GM18511 (cell line): ENCODE measurements around the gene PRR29.
"Not testable (repeated sequence)": the region's sequence is repeated elsewhere in the genome, so short reads cannot be mapped to it uniquely, and the experiment has no call there.

Experiments
- ATAC-seq: cut with Tn5 transposase; IDR thresholded peaks from one replicate; pipeline ENCODE4 v1.9.1; 2021; ENCODE audit warnings: mild to moderate bottlenecking, moderate library complexity; ENCODE audit not compliant: unreplicated experiment

Gene PRR29

DNA sequence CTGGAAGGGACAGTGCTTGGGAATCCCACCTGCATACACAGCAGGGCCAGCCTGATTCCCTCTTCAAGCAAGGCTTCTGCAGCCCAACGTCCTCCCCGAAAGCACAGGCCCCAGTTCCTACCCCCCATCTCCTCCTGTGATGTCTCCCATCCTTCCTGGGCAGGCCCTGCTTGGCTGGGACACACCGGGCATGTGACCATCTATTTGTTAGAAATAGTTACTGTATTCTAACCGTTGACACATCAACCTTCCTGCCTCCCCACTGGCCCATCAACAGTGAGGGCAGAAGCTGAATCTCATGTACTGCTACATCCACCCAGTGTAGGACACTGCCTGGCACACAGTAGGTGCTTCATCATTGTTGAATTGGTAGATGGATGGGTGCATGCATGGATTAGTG lies 10.7 kb downstream of the PRR29 start:
- no peak for ATAC-seq

DNA sequence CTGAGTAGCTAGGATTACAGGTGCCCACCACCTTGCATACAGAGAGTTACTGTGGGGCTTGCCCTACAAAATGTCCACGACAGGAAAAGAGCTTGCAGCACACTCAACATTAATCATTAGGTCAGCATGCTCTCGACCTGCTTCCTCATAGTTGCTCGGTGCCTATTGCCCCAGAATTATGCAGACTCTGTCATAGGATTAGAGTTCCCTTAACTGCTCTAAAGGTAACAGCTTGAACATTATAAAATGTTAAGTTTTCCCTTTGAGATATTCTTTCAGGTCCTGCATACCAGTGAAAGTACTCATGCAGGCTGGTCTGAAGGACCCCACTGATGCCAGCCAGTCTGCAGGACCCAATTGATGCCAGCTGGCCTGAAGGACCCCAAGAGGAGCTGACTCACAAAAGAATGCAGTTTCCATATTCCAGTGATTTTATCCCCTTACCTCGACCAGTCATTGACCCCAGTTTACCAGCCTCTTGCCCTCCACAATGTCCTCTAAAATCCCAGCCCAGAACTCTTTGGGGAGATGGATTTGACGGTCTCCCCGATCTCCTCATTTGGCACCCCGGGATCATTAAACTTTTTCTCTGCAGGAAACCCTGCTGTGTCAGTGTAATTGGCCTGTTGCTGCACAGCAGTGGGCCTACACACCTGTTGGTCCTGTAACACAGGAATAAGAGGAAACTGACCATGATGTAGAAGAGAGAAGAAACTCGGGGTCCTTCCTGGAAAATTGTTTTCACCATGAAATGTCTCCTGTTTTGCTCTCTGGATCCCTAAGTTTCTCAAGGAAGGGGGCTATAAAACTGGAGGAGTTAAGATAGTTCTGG lies 11.6 kb downstream of the PRR29 start:
- no peak for ATAC-seq

DNA sequence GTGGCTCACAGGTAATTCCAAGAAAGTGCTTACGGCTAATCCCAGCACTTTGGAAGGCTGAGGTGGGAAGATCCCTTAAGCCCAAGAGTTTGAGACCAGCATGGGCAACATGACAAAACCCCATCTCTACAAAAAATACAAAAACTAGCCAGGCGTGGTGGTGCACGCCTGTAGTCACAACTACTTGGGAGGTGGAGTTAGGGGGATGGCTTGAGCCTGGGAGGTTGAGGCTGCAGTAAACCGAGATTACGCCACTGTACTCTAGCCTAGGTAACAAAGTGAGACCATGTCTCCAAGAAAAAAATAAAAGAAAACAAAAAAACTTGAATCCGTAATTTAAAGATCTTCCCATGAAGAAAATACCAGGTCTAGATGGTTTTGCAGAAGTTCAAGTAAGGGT lies 17.3 kb downstream of the PRR29 start:
- ATAC-seq, result no peak

DNA sequence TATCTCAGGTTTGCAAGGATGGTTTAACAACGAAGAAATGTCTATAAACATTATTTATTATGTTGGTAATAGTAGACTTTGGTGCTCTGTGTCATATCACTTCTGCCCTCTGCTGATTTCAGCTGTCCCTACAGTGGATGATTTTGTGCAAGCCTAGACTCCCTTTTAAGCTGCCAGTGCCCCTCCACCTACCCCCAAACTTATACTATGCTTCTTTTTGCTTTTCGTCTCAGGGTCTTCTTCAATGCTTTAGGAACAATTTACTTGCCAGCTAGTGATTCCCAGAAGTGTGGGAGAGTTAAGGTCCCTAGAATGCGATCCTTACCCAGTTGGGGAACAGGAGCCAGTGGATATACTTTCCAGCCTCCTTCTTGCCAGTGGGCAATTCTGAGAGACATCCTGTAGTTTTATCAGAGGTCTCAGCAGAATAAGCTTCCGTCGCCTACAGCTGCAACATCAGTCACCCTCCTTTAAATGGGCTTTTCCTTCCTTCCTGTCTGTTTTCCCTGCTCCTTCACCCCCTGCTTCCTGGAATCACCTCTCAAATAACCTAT lies 18.2 kb downstream of the PRR29 start:
- no peak for ATAC-seq

DNA sequence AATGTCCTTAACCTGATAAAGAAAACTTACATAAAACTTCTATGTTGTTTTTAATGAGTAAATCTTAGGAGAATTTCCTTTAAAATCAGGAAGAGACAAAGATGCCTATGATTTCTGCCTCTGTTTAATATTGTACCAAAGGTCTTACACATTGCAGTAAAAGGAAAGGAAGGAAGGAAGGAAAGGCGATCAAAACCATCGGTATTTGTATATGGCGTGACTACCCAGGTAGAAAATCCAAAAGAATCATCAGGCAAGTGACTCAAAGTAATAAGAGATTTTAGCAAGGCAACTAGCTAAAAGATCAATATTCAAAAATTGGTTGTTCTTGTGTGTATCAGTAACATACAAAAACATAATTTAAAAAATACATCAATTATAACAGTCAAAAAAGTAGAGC lies 18.8 kb downstream of the PRR29 start:
- no peak for ATAC-seq

DNA sequence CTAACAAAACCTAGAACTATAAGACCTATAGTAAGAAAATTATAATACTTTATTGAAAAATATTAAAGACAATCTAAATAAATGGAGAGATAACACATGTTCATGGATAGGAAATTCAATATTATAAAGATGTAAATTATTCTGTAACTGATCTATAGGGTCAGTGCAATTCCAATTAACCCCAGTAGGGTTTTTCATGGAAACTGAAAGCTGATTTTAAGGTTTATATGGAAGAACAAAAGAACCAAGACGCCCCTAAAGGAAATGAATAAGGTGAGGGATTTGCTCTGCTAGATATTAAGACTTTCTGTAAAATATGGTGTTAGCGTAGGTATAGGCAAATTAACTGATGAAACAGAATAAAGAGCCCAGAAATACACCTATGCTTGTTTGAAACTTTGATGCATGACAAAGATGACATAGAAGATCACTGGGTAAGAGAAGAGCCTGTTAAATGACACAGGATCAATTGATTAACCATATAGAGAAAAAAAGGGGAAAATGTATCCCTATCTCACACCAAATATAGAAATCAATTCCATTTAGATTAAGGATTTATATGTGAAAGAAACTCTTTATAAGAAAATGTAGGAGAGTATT lies 19.3 kb downstream of the PRR29 start:
- no peak for ATAC-seq

DNA sequence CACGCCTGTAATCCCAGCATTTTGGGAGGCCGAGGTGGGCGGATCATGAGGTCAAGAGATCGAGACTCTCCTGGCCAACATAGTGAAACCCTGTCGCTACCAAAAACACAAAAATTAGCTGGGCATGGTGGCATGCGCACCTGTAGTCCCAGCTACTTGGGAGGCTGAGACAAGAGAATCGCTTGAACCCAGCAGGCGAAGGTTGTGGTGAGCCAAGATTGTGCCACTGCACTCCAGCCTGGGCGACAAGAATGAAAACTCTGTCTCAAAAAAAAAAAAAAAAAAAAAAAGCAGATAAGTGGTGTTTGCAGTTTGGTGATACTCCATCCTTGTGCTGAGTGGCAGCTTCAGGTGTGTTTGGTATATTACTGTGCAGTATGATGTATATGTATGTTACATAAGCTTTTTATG lies 21.4 kb downstream of the PRR29 start:
- not testable (repeated sequence) for ATAC-seq

DNA sequence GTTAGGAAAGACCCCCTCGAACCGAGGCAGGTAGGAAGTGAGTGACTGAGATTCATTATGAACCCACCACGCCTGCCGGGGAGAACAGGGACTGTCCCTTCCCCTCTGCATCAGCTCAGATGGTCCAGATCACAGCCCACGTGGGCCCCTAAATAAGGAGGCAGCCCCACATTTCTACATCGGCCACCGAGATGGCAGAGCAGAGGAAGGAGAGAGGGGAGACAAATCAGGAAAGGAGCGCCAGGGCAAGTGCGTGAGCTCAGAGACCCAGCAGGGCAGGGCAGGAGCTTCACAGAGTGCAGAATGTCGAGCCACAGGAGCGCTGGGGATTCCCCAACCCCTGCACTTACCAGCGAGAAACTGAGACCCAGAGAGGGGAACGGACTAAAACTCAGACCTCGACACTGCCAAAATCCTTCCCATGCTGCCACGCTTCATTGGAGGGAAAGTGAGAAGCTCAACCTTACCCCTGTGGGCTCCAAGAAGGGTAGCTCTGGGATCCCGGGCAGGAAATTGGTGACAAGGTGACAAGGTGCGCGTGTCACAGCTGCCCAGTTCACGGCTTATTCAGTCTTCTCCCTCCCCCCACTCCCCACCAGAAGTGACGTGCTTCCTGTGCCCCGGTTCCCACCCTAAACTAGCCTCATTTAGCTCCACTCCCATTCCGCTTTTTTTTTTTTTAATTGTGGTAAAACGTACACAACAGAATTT lies 22.1 kb downstream of the PRR29 start, which contains the start of gene ICAM2:
ICAM2 (minus strand) TSS at position 578 of the 711 bp plus-strand sequence. CDS start 13,942 bp downstream, outside the sequence.
- peak; percentile 81 for ATAC-seq

DNA sequence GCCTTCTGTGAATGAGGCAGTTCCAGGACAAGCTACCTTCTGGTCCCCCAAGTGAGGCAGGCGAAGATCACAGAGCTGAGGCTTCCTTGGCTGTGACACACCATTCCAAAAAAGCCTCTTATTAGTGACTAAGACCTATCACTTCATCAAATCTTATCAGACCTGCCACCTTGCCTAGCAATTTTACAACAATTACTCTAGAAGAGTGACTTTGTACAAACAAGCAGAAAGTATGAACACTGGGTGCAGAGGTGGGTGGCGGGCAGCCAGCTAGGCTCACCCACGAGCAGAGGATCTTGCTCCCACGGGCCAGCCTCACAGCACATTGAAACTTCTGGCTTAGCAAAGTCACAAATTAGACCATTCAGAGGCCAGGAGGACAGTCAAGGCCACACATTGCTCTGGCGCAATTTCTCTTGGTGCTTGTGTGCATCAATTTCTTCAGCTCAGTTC lies 24.5 kb downstream of the PRR29 start:
- no peak for ATAC-seq

DNA sequence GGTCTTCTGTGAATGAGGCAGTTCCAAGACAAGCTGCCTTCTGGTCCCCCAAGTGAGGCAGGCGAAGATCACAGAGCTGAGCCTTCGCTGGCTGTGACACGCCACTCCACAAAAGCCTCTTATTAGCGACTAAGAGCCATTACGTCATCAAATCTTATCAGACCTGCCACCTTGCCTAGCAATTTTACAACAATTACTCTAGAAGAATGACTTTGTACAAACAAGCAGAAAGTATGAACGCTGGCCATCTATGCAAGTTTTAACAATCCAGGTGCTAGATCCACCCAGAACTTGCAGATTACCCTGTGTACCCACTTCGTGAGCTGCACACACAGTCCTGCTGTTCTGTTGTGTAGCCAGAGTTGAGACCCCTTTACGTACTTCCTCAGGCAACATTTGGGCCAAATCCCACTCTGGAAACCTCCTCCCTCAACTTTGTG lies 26.1 kb downstream of the PRR29 start:
- no peak for ATAC-seq

DNA sequence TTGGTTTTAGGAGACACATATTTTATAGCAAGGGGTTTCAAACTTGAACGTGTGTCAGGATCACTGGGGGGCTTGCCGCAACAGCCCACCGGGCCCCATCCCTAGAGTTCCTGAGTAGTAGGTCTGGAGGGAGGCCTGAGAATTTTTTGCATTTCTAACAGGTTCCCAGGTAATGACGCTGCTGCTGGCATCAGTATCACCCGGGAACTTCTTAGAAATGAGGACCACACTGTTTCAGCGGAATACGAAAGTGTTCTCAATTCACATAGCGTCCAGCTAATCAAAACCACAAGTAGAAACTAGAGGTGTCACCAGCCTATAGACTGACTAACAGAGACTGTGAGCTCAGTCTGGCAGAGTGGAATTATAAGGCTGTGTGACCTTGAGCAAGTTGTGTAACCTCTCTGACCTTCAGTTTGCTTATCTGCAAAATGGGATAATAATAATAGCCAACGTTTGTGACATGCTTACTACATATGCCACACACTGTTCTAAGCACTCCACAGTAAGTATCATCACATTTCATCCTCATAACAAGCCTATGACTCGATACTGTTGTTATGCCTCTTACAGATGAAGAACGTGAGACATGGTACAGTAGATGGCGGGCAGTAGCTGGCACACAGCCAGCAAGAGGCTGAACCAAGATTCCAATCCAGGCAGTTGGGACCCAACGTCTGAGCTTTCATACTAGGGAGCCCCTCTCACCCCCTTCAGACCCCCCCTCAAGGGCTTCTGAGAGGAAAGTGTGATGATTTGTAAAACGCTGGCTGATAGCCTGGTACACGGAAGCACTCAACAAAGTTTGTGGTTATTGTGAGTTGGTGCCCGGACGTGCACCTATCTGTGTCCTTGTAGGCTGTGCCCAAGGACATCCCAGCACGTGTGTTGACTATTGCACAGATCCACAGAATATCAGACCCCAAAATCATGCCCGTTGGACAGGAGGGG lies 26.9 kb downstream of the PRR29 start:
- no peak for ATAC-seq

DNA sequence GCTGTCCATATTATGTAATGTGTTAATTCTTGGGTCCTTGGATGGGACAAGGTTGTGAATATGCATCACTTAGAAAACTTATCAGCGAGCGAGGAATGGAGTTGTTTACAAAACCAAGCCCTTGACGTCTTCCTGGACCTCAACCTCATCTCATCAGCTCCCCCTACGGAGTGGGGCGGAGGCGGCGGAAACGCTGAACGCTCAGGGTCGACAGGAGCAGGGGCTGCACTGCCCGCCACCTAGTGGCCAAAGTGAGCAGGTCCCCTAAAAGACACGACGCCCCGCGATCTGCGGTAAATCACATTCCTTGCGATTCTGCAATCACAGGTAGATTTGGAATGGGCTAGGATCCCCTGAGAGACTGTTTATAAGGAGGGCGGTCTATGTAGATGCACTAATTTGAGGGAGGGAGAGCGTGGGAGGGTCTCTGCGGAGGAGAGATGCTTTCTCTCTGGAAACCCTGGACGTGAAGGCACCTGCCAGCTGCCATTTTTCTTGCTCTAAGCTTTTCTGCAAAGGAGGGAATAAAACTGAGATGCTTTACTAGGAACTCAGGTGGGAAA lies 27.7 kb downstream of the PRR29 start:
- peak; percentile 66 for ATAC-seq

DNA sequence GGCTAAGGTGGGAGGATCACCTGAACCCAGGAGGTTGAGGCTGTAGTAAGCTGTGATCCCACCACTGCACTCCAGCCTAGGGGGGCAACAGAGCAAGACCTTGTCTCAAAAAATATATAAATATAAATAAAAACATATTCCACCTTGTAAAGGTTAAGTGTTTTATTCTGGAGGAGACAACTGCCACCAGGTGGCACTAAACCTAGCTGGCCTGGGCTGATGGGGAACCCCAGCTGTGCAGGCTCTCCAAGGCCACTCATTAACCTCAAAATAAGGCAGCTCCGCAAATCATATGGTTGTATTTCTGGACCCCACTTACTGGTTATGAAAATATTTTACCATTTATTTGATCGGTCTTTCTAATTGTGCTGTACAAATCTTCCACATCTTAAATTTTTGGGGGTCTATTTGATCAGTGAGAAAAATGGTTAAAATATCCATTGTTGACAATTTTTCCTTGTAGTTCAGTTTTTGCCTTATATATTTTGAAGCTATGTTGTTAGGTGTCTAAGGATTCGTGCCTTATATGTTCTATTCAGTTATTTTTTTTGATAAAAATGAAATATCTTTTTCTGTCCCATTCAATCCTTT lies 30.8 kb downstream of the PRR29 start:
- ATAC-seq, result no peak

DNA sequence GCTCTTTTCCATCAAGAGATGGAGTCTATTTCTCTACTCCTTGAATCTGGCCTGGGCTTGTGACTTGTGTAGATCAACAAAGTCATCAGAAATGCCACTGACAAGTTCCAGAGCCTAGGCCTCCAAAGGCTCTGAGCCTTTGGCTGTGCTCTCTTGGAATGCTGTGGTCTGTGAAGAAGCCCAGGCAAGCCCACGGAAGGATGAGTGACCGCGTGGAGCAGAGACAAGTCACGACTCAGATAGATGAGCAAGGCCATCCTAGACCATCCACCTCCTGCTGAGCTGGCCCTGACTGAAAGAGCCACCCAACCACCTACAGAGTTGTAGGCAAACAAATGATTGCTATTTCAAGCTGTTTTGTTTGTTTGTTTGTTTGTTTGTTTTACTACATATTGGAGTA lies 33.9 kb downstream of the PRR29 start:
- no peak for ATAC-seq

DNA sequence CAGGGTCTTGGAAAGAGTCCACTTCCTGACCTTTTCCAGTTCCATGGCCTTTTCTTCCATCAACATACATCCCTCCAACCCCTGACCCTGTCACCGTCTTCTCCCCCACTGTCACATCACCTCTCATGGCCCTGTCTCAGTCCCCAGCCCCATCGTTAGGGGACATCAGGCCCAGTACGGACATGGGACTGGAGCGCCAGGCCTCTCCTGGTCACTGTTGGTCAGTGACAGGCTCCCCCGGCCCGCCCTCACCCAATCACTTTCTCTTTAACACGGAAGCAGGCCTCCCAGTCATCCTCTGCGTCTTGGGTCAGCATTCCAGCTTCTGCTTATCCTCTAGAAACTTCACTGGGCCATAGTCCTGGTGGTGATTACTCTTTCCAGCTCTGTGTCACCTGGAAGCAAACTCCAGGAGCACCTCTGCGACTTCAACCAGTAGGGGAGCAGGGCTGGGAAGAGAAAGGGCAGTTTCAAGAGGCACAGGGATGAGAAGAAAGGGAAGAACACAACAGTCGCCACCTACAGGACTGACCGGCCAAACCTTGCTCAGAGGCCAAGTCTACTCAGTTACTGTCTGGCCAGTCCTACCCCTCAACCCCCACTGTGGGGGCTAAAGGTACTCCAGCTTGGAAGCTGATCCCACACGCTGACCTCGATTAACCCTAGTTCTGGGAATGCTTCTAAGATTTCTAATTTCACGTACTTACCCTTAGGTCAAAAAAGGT lies 38.2 kb downstream of the PRR29 start:
- ATAC-seq, result no peak

DNA sequence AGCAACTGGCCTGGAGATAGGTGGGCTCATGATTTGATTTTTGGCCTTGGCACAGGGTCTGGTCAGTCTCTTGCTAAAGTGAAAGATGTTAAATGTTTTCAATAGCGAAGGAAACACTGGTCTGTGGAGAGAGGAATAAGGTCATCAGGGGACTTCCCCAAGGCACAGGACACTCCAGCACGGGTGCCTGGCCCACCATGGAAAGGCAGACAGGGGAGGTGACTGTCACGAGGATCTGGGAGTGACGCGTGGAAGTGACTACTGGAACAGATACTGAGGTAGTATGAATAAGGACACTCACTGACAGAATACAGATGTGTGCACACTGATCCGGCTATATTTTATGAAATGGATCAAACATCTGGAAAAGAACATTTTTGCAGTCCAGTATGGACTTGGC lies 39.0 kb downstream of the PRR29 start:
- ATAC-seq, result no peak

DNA sequence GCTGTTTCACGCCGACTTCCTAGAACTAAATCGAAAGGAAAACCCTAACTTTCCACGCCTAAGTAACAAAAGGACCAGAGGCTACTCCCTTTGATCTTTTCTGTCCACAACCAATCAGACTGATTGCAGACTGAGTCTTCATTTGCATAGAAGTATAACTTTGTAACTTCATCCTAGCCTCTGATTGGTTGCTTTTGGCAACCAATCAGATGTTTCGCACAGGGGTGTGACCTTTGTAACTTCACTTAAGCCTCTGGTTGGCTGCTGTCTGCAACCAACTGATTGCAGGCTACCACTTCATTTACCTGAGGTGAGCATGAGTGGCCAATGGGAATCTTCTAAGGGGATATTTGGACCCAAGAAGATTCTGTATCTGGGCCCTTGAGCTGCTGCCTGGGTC lies 39.7 kb downstream of the PRR29 start:
- no peak for ATAC-seq

DNA sequence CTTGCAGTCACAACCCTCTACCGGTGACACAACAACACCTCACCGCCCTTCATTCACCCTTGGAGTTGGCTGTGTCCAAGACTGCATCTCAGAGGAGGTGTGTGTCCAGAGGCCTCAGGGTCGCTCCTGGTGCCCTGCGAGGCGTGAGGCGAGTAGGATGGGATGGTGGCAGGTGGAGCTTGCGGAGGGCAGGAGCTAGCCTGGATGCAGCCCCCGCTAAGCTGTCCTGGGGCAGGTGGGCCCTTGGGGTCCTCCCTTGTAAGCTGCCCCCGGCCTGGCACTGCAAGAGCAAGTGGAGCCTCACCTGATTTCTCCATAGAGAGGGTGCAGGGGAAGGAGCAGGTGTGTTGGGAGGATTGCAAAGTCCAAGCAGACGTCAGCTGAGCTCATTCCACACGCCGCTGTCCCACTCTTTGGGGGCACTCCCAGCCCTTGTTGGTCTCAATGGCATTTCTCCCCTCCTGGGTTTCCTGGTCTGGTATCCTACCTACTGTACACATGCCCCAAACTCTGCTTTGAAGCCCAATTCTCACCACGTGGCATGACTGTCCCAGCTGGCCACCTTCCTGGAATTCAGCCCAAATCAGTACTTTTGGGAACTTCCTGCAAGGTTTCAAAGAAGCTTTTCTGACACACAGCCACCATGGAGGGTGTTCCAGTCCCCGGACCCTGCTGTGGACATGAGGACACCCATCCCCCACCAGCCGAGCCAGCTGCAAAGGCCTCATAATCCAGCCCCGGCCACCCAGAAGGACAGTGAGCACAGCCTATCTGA lies 40.4 kb downstream of the PRR29 start:
- ATAC-seq, result no peak
